Liver (tissue), 9 donors: ENCODE measurements around the gene TCERG1L. TPM values are rescaled to one million over a fixed set of nuclear protein-coding genes. Genes with fewer than 3 reads are reported as not detected.

ENCODE experiments used
- DNase-seq: peaks from one replicate; pipeline ENCODE4 v3.0.0-alpha.2; 2017; ENCODE audit warnings: low spot score
- H3K27ac ChIP-seq, 2 donors: one replicate each; pipeline ENCODE4 v1.7.0; 2013; ENCODE audit warnings: inconsistent platforms in 2 of 2, low read length in 2 of 2, control low read depth in 1 of 2, low read depth in 1 of 2, mild to moderate bottlenecking in 1 of 2
- H3K27me3 ChIP-seq, 4 donors: one replicate each; pipeline versions ENCODE4 v1.6.1 to v1.7.0; 2013; ENCODE audit warnings: low read length in 3 of 4, inconsistent platforms in 1 of 4, mild to moderate bottlenecking in 1 of 4, moderate library complexity in 1 of 4; ENCODE audit not compliant: control insufficient read depth in 4 of 4, insufficient read depth in 4 of 4
- H3K36me3 ChIP-seq, 4 donors: one replicate each; pipeline versions ENCODE4 v1.6.1 to v1.7.0; 2013; ENCODE audit warnings: low read length in 3 of 4, mild to moderate bottlenecking in 3 of 4, low read depth in 1 of 4, moderate library complexity in 1 of 4; ENCODE audit not compliant: control insufficient read depth in 4 of 4, insufficient read depth in 3 of 4
- H3K4me1 ChIP-seq, 4 donors: one replicate each; pipeline versions ENCODE4 v1.6.1 to v1.7.0; 2013; ENCODE audit warnings: low read length in 3 of 4, mild to moderate bottlenecking in 3 of 4, moderate library complexity in 1 of 4; ENCODE audit not compliant: control insufficient read depth in 4 of 4, insufficient read depth in 4 of 4
- H3K4me3 ChIP-seq, 3 donors: one replicate each; pipeline versions ENCODE4 v1.6.1 to v1.7.0; 2013; ENCODE audit warnings: low read length in 3 of 3, control low read depth in 1 of 3, low read depth in 1 of 3, mild to moderate bottlenecking in 1 of 3
- H3K9ac ChIP-seq, 2 donors: one replicate each; pipeline ENCODE4 v1.7.0; 2013; ENCODE audit warnings: low read length in 2 of 2, mild to moderate bottlenecking in 2 of 2, moderate library complexity in 2 of 2, control low read depth in 1 of 2, low read depth in 1 of 2
- H3K9me3 ChIP-seq, 4 donors: one replicate each; pipeline versions ENCODE4 v1.6.1 to v1.7.0; 2013; ENCODE audit warnings: low read length in 3 of 4; ENCODE audit not compliant: control insufficient read depth in 4 of 4
- EGR1 ChIP-seq, 2 donors: IDR thresholded peaks; 2 replicates each; pipeline ENCODE4 v1.6.1; 2016 to 2018; ENCODE audit warnings: antibody characterized with exemption in 2 of 2, low read depth in 2 of 2
- FOXA2 ChIP-seq: IDR thresholded peaks from 2 replicates; pipeline ENCODE4 v1.6.1; 2016; ENCODE audit warnings: antibody characterized with exemption
- GABPA ChIP-seq, 2 donors: IDR thresholded peaks in 1 of 2; conservative IDR thresholded peaks in 1 of 2; 2 replicates each; pipeline ENCODE4 v1.6.1; 2016; ENCODE audit warnings: antibody characterized with exemption in 2 of 2, mild to moderate bottlenecking in 1 of 2, moderate library complexity in 1 of 2
- HNF4G ChIP-seq: IDR thresholded peaks from 2 replicates; pipeline ENCODE4 v1.6.1; 2016; ENCODE audit warnings: antibody characterized with exemption
- JUND ChIP-seq, 2 donors: IDR thresholded peaks; 2 replicates each; pipeline ENCODE4 v1.6.1; 2016; ENCODE audit warnings: antibody characterized with exemption in 2 of 2
- NR2F2 ChIP-seq: IDR thresholded peaks from 2 replicates; pipeline ENCODE4 v1.6.1; 2016; ENCODE audit warnings: antibody characterized with exemption
- RAD21 ChIP-seq, 2 donors: IDR thresholded peaks; 2 replicates each; pipeline ENCODE4 v1.6.1; 2016; ENCODE audit warnings: antibody characterized with exemption in 2 of 2, mild to moderate bottlenecking in 2 of 2
- REST ChIP-seq: IDR thresholded peaks from 2 replicates; pipeline ENCODE4 v1.6.1; 2016; ENCODE audit warnings: antibody characterized with exemption, mild to moderate bottlenecking
- SP1 ChIP-seq: IDR thresholded peaks from 2 replicates; pipeline ENCODE4 v1.6.1; 2018; ENCODE audit warnings: antibody characterized with exemption, mild to moderate bottlenecking
- TAF1 ChIP-seq: conservative IDR thresholded peaks from 2 replicates; pipeline ENCODE4 v1.6.1; 2016; ENCODE audit warnings: antibody characterized with exemption, mild to moderate bottlenecking
- YY1 ChIP-seq: IDR thresholded peaks from 2 replicates; pipeline ENCODE4 v1.6.1; 2016; ENCODE audit warnings: antibody characterized with exemption, mild to moderate bottlenecking
- ZBTB33 ChIP-seq: IDR thresholded peaks from 2 replicates; pipeline ENCODE4 v1.6.1; 2016; ENCODE audit warnings: antibody characterized with exemption
- WGBS: extraction: QIAGEN DNeasy Blood & Tissue Kit; methylation state at CpG from one replicate; pipeline ENCODE4 v1.1.7; 2013; 5-methylcytosine and 5-hydroxymethylcytosine counted together
- polyA plus RNA-seq, 2 donors: library from polyadenylated mRNA; stranded (reverse) in 1 of 2; unstranded in 1 of 2; fragments of 200-250 nt in 1 of 2; fragments of >200 nt in 1 of 2; fragmentation: Nextera tagmentation in 1 of 2; extraction: Ambion mirVana in 1 of 2; gene quantifications; one replicate each; pipeline versions ENCODE4 v1.2.1 to v1.2.3, GENCODE V29; 2013 to 2015
- total RNA-seq, 2 donors: library from RNA; depleted of rRNA; stranded (reverse); fragments of >200 nt; gene quantifications; one replicate each; pipeline ENCODE4 v1.2.3, GENCODE V29; 2014
- TF ChIP-seq, protein P1 (sequence below): IDR thresholded peaks from 2 replicates; pipeline ENCODE4 v1.6.1; 2016; ENCODE audit warnings: antibody characterized with exemption
- TF ChIP-seq, protein P2 (sequence below): IDR thresholded peaks from 2 replicates; pipeline ENCODE4 v1.6.1; 2016; ENCODE audit warnings: antibody characterized with exemption
- donor health status: healthy.
- donor health status: healthy.
- donor health status: healthy.
- donor health status: healthy.
- donor health status: healthy.

The TCERG1L gene
- total and polyA plus RNA-seq, 4 donors = not detected

GRCh38 chr10:131202990-131203389 lies 108.5 kb downstream of the TCERG1L start (continued):
- no peak for TF ChIP-seq REST
- TF ChIP-seq EGR1 (IDR thresholded peaks at IDR 0.05; ENCODE audit: low read depth in 2 of 2) = no peak
- TF ChIP-seq TAF1 = no peak
- TF ChIP-seq, protein P1, sequence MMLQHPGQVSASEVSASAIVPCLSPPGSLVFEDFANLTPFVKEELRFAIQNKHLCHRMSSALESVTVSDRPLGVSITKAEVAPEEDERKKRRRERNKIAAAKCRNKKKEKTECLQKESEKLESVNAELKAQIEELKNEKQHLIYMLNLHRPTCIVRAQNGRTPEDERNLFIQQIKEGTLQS = no peak
- TF ChIP-seq SP1 = no peak
- TF ChIP-seq, protein P2, sequence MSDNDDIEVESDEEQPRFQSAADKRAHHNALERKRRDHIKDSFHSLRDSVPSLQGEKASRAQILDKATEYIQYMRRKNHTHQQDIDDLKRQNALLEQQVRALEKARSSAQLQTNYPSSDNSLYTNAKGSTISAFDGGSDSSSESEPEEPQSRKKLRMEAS = no peak
- TF ChIP-seq GABPA (IDR thresholded peaks at IDR 0.05 in 1 of 2, conservative IDR thresholded peaks at IDR 0.05 in 1 of 2) = no peak
- TF ChIP-seq JUND (IDR thresholded peaks at IDR 0.05) = no peak

DNA sequence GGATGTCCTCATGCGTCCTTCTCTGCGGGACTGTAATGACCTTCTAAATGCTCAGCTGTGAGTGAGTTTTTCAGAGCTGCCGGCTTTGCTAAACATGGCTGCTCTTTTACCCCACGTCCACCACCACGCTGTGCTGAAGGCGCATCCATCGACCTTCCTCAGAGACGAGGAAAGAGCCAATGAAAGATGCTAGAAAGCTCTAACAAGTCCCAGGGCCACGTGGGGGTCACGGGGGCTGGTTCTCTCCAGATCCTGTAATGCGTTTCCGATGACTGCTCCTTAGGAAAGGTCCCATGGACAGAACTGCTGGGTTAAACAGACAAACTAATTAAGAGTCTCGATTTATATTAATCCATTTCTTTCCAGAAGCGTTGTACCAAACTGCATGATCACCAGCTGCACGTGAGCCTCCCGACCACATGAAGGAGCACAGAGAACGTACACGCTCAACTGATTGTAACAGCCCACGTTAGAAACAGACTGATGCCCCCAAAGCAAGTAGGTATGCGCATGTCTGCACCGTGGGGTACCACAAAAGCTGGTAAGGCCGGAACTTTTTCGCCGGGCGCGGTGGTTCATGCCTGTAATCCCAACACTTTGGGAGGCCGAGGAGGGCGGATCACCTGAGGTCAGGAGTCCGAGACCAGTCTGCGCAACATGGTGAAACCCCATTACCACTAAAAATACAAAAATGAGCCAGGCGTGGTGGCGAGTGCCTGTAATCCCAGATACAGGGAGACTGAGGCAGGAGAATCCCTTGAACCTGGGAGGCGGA lies 109.6 kb downstream of the TCERG1L start:
- 91% methylated on average over 33 of the region's 33 CpGs for WGBS
- Histone ChIP-seq H3K9me3 (peaks cover 0 to 2% (median 0%) of the 10 kb centered on the region in 4 donors), H3K9ac (no peak overlapping the region), H3K4me1 (no peaks in the 10 kb centered on the region), H3K4me3 (no peak overlapping the region), H3K27me3 (no peaks in the 10 kb centered on the region), H3K36me3 (no peaks in the 10 kb centered on the region), H3K27ac (no peak overlapping the region)
- DNase-seq = no peak
- TF ChIP-seq RAD21 (IDR thresholded peaks at IDR 0.05) (no peak), YY1 (no peak), JUND (IDR thresholded peaks at IDR 0.05) (no peak), EGR1 (IDR thresholded peaks at IDR 0.05; ENCODE audit: low read depth in 2 of 2) (no peak), TAF1 (no peak), REST (no peak), NR2F2 (no peak), ZBTB33 (no peak), HNF4G (no peak), FOXA2 (no peak)
